WTC11 (cell line): Measurements from ENCODE around the gene ENO1.

Experiments
- ATF1 ChIP-seq: sonication (generic); formaldehyde crosslinking; IDR thresholded peaks from 2 replicates; pipeline ENCODE4 v1.8.1; 2023; ENCODE audit warnings: mild to moderate bottlenecking, moderate library complexity, missing genetic modification reagents
- CTCF ChIP-seq: fragments of 200-600 bp; IDR thresholded peaks from 2 replicates; pipeline ENCODE4 v1.8.0; 2022; ENCODE audit warnings: antibody characterized with exemption
- JUN ChIP-seq: sonication (generic); formaldehyde crosslinking; IDR thresholded peaks from 2 replicates; pipeline ENCODE4 v1.8.0; 2023; ENCODE audit warnings: mild to moderate bottlenecking, missing genetic modification reagents
- USF1 ChIP-seq: sonication (generic); formaldehyde crosslinking; IDR thresholded peaks from 2 replicates; pipeline ENCODE4 v1.8.0; 2022; ENCODE audit warnings: mild to moderate bottlenecking, missing genetic modification reagents

- no peak for TF ChIP-seq CTCF
- TF ChIP-seq USF1: no peak
- TF ChIP-seq ATF1 (CRISPR knock-in tag): no peak
- no peak for TF ChIP-seq JUN
These were observed 20.3 kb downstream of the ENO1 start for GRCh38 chr1:8858112-8858668.
